Measurements from ENCODE around the gene EFHD2. TPM values are rescaled to one million over a fixed set of nuclear protein-coding genes. Genes with fewer than 3 reads are reported as not detected.
"Not testable (repeated sequence)": the region's sequence is repeated elsewhere in the genome, so short reads cannot be mapped to it uniquely, and the experiment has no call there.

EFHD2 gene
- total and polyA plus RNA-seq, 9 donors, result 18.3 to 40.8 (median 33.3) TPM

- no CpG with 5 or more reads among the region's 1 CpG for WGBS (ENCODE audit: insufficient coverage)
- no peaks in the 10 kb centered on the region for H3K4me1 ChIP-seq (ENCODE audit: control insufficient read depth, insufficient read depth, low read length)
Measured at GRCh38 chr1:15452216-15452615, 42.5 kb downstream of the EFHD2 start.

GRCh38 chr1:15452866-15453571 is 43.3 kb downstream of the EFHD2 start:
- Histone ChIP-seq H3K9me3 (replicated peaks; ENCODE audit: control insufficient read depth, low read depth, low read length) (peaks cover 2% of the 10 kb centered on the region), H3K27ac (ENCODE audit: low read length) (no peak overlapping the region), H3K4me3 (ENCODE audit: low read length) (no peak overlapping the region), H3K27me3 (ENCODE audit: control insufficient read depth, insufficient read depth, low read length) (no peaks in the 10 kb centered on the region), H3K4me1 (ENCODE audit: control insufficient read depth, insufficient read depth, low read length) (no peaks in the 10 kb centered on the region), H3K36me3 (ENCODE audit: control insufficient read depth, insufficient read depth, low read length) (no peaks in the 10 kb centered on the region)
- DNase-seq, result no peak
- WGBS (ENCODE audit: insufficient coverage), result 50% methylated on average over 7 of the region's 10 CpGs

More at GRCh38 chr1:15452216-15452615, 42.5 kb downstream of the EFHD2 start:
- no peaks in the 10 kb centered on the region for H3K36me3 ChIP-seq (ENCODE audit: control insufficient read depth, insufficient read depth, low read length)
- H3K4me3 ChIP-seq (ENCODE audit: low read length), result no peak overlapping the region
- H3K9me3 ChIP-seq (replicated peaks; ENCODE audit: control insufficient read depth, low read depth, low read length), result peaks cover 2% of the 10 kb centered on the region
- DNase-seq, result no peak
- no peak overlapping the region for H3K27ac ChIP-seq (ENCODE audit: low read length)
- no peaks in the 10 kb centered on the region for H3K27me3 ChIP-seq (ENCODE audit: control insufficient read depth, insufficient read depth, low read length)

GRCh38 chr1:15453734-15454133 is 44.0 kb downstream of the EFHD2 start:
- Histone ChIP-seq H3K4me3 (ENCODE audit: low read length) (no peak overlapping the region), H3K36me3 (ENCODE audit: control insufficient read depth, insufficient read depth, low read length) (no peaks in the 10 kb centered on the region), H3K27me3 (ENCODE audit: control insufficient read depth, insufficient read depth, low read length) (no peaks in the 10 kb centered on the region), H3K9me3 (replicated peaks; ENCODE audit: control insufficient read depth, low read depth, low read length) (peaks cover 2% of the 10 kb centered on the region), H3K27ac (ENCODE audit: low read length) (no peak overlapping the region), H3K4me1 (ENCODE audit: control insufficient read depth, insufficient read depth, low read length) (no peaks in the 10 kb centered on the region)
- WGBS (ENCODE audit: insufficient coverage), result 45% methylated on average over 10 of the region's 11 CpGs
- no peak for DNase-seq

GRCh38 chr1:15454256-15454655 is 44.6 kb downstream of the EFHD2 start:
- Histone ChIP-seq H3K36me3 (ENCODE audit: control insufficient read depth, insufficient read depth, low read length) (no peaks in the 10 kb centered on the region), H3K4me3 (ENCODE audit: low read length) (no peak overlapping the region), H3K9me3 (replicated peaks; ENCODE audit: control insufficient read depth, low read depth, low read length) (peaks cover 2% of the 10 kb centered on the region), H3K4me1 (ENCODE audit: control insufficient read depth, insufficient read depth, low read length) (no peaks in the 10 kb centered on the region), H3K27me3 (ENCODE audit: control insufficient read depth, insufficient read depth, low read length) (no peaks in the 10 kb centered on the region), H3K27ac (ENCODE audit: low read length) (no peak overlapping the region)
- no CpG with 5 or more reads among the region's 3 CpGs for WGBS (ENCODE audit: insufficient coverage)
- DNase-seq, result no peak

GRCh38 chr1:15455522-15455921 is 45.8 kb downstream of the EFHD2 start:
- H3K27ac ChIP-seq (ENCODE audit: low read length), result no peak overlapping the region
- no peaks in the 10 kb centered on the region for H3K36me3 ChIP-seq (ENCODE audit: control insufficient read depth, insufficient read depth, low read length)
- H3K4me1 ChIP-seq (ENCODE audit: control insufficient read depth, insufficient read depth, low read length), result peaks cover 2% of the 10 kb centered on the region
- WGBS (ENCODE audit: insufficient coverage), result 88% methylated on average over 2 of the region's 6 CpGs
- no peak for DNase-seq
- no peak overlapping the region for H3K4me3 ChIP-seq (ENCODE audit: low read length)
- no peaks in the 10 kb centered on the region for H3K27me3 ChIP-seq (ENCODE audit: control insufficient read depth, insufficient read depth, low read length)
- peaks cover 2% of the 10 kb centered on the region for H3K9me3 ChIP-seq (replicated peaks; ENCODE audit: control insufficient read depth, low read depth, low read length)

GRCh38 chr1:15456313-15456954 is 46.7 kb downstream of the EFHD2 start, which contains the start of gene CELA2A:
Gene CELA2A (plus strand): TSS chr1:15456732. CDS start chr1:15456754, 22 bp downstream.
- H3K27ac ChIP-seq (ENCODE audit: low read length), result no peak within 1 kb of the TSS
- no peaks in the 10 kb centered on the region for H3K36me3 ChIP-seq (ENCODE audit: control insufficient read depth, insufficient read depth, low read length)
- WGBS (ENCODE audit: insufficient coverage), result 93% methylated on average over 3 of the region's 8 CpGs
- no peak within 1 kb of the TSS for H3K4me3 ChIP-seq (ENCODE audit: low read length)
- peaks cover 2% of the 10 kb centered on the region for H3K9me3 ChIP-seq (replicated peaks; ENCODE audit: control insufficient read depth, low read depth, low read length)
- H3K4me1 ChIP-seq (ENCODE audit: control insufficient read depth, insufficient read depth, low read length), result peaks cover 2% of the 10 kb centered on the region
- DNase-seq, result no peak
- H3K27me3 ChIP-seq (ENCODE audit: control insufficient read depth, insufficient read depth, low read length), result no peaks in the 10 kb centered on the region

- Histone ChIP-seq H3K27ac (ENCODE audit: low read length) (no peak overlapping the region), H3K4me3 (ENCODE audit: low read length) (no peak overlapping the region), H3K36me3 (ENCODE audit: control insufficient read depth, insufficient read depth, low read length) (no peaks in the 10 kb centered on the region), H3K9me3 (replicated peaks; ENCODE audit: control insufficient read depth, low read depth, low read length) (no peaks in the 10 kb centered on the region), H3K27me3 (ENCODE audit: control insufficient read depth, insufficient read depth, low read length) (no peaks in the 10 kb centered on the region), H3K4me1 (ENCODE audit: control insufficient read depth, insufficient read depth, low read length) (peaks cover 2% of the 10 kb centered on the region)
- no peak for DNase-seq
- WGBS (ENCODE audit: insufficient coverage), result no CpG with 5 or more reads among the region's 2 CpGs
Measured at GRCh38 chr1:15457585-15457984, 47.9 kb downstream of the EFHD2 start.

GRCh38 chr1:15458388-15458787 is 48.7 kb downstream of the EFHD2 start:
- H3K9me3 ChIP-seq (replicated peaks; ENCODE audit: control insufficient read depth, low read depth, low read length); H3K36me3 ChIP-seq (ENCODE audit: control insufficient read depth, insufficient read depth, low read length); H3K4me3 ChIP-seq (ENCODE audit: low read length); H3K27me3 ChIP-seq (ENCODE audit: control insufficient read depth, insufficient read depth, low read length); H3K4me1 ChIP-seq (ENCODE audit: control insufficient read depth, insufficient read depth, low read length); DNase-seq; H3K27ac ChIP-seq (ENCODE audit: low read length): not testable (repeated sequence)
- 80% methylated on average over 2 of the region's 4 CpGs for WGBS (ENCODE audit: insufficient coverage)

GRCh38 chr1:15459771-15460707 is 50.4 kb downstream of the EFHD2 start:
- Histone ChIP-seq H3K9me3 (replicated peaks; ENCODE audit: control insufficient read depth, low read depth, low read length) (no peaks in the 10 kb centered on the region), H3K27me3 (ENCODE audit: control insufficient read depth, insufficient read depth, low read length) (no peaks in the 10 kb centered on the region), H3K4me3 (ENCODE audit: low read length) (no peak overlapping the region), H3K4me1 (ENCODE audit: control insufficient read depth, insufficient read depth, low read length) (peaks cover 10% of the 10 kb centered on the region), H3K27ac (ENCODE audit: low read length) (no peak overlapping the region), H3K36me3 (ENCODE audit: control insufficient read depth, insufficient read depth, low read length) (no peaks in the 10 kb centered on the region)
- DNase-seq, result no peak
- WGBS (ENCODE audit: insufficient coverage), result 40% methylated on average over 4 of the region's 10 CpGs

GRCh38 chr1:15460708-15461095 is 51.0 kb downstream of the EFHD2 start:
- H3K27me3 ChIP-seq (ENCODE audit: control insufficient read depth, insufficient read depth, low read length), result no peaks in the 10 kb centered on the region
- no peaks in the 10 kb centered on the region for H3K36me3 ChIP-seq (ENCODE audit: control insufficient read depth, insufficient read depth, low read length)
- no peak overlapping the region for H3K27ac ChIP-seq (ENCODE audit: low read length)
- 88% methylated on average over 1 of the region's 9 CpGs for WGBS (ENCODE audit: insufficient coverage)
- no peaks in the 10 kb centered on the region for H3K9me3 ChIP-seq (replicated peaks; ENCODE audit: control insufficient read depth, low read depth, low read length)
- H3K4me3 ChIP-seq (ENCODE audit: low read length), result no peak overlapping the region
- peaks cover 10% of the 10 kb centered on the region for H3K4me1 ChIP-seq (ENCODE audit: control insufficient read depth, insufficient read depth, low read length)
- no peak for DNase-seq

All from muscle of leg (tissue), 11 donors.